Upper lobe of left lung (tissue), 4 donors: ENCODE results near the gene FILIP1L.

Experiments used
- POLR2A ChIP-seq, 4 donors: fragments of 450-650 bp; IDR thresholded peaks; one replicate each; pipeline ENCODE4 v1.5.1; 2016 to 2017; ENCODE audit warnings: antibody characterized with exemption in 4 of 4, mild to moderate bottlenecking in 2 of 4
- POLR2AphosphoS5 ChIP-seq, 2 donors: sonication (generic); formaldehyde crosslinking; IDR thresholded peaks; one replicate each; pipeline ENCODE4 v1.5.1; 2017; ENCODE audit warnings: antibody characterized with exemption in 2 of 2
- TF ChIP-seq, protein P1 (sequence below), 6 experiments: fragments of 450-650 bp in 4 of 6; fragments of 200-600 bp in 2 of 6; sonication (generic) in 2 of 6; IDR thresholded peaks; one replicate each; pipeline ENCODE4 v1.5.1; 2016 to 2019; ENCODE audit warnings: antibody characterized with exemption in 6 of 6

DNA sequence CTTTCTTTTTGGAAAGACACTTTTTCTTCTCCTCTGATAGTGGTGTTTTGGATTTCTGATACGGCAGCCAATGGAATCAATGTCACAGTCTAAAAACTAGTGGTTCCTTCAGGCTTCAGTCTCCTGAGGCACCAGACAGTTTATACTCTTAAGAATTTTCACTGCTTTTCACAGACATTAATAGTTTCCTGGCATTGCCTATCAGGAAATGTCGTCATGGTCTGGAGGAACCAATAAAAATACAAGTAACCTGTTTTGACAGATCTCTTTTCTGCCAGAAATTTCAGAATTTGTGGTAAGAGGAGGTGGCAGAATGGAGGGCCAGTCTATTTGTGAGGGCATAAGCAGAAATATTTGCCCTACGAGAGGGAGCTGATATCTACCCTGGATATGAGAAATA lies 44.8 kb downstream of the FILIP1L start:
- TF ChIP-seq POLR2AphosphoS5 (IDR thresholded peaks at IDR 0.05) (no peak), POLR2A (IDR thresholded peaks at IDR 0.05) (no peak)
- TF ChIP-seq, protein P1, sequence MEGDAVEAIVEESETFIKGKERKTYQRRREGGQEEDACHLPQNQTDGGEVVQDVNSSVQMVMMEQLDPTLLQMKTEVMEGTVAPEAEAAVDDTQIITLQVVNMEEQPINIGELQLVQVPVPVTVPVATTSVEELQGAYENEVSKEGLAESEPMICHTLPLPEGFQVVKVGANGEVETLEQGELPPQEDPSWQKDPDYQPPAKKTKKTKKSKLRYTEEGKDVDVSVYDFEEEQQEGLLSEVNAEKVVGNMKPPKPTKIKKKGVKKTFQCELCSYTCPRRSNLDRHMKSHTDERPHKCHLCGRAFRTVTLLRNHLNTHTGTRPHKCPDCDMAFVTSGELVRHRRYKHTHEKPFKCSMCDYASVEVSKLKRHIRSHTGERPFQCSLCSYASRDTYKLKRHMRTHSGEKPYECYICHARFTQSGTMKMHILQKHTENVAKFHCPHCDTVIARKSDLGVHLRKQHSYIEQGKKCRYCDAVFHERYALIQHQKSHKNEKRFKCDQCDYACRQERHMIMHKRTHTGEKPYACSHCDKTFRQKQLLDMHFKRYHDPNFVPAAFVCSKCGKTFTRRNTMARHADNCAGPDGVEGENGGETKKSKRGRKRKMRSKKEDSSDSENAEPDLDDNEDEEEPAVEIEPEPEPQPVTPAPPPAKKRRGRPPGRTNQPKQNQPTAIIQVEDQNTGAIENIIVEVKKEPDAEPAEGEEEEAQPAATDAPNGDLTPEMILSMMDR (IDR thresholded peaks at IDR 0.05), result no peak
